K562 (cell line): ENCODE measurements around the gene HES6. TPM values are rescaled to one million over a fixed set of nuclear protein-coding genes. Genes with fewer than 3 reads are reported as not detected.

ENCODE experiments used
- RBFOX2 ChIP-seq: fragments of 200-400 bp; formaldehyde crosslinking; IDR thresholded peaks from 2 replicates; pipeline ENCODE4 v1.6.1; 2017; ENCODE audit warnings: low read depth, mild to moderate bottlenecking, low read length, moderate library complexity
- ZNF318 ChIP-seq, 2 experiments: fragments of 450-650 bp; IDR thresholded peaks; 2 replicates each; pipeline ENCODE4 v1.6.1; 2016; ENCODE audit warnings: mild to moderate bottlenecking in 2 of 2, borderline replicate concordance in 1 of 2, low read depth in 1 of 2, moderate library complexity in 1 of 2
- ZNF609 ChIP-seq: sonication (generic); formaldehyde crosslinking; IDR thresholded peaks from 2 replicates; pipeline ENCODE4 v1.8.1; 2023; ENCODE audit warnings: missing genetic modification reagents, mild to moderate bottlenecking, borderline replicate concordance
- polyA plus RNA-seq, 8 experiments: library from polyadenylated mRNA; depleted of rRNA in 4 of 8; stranded (reverse) in 5 of 8; unstranded in 3 of 8; fragments of >200 nt; fragmentation: Nextera tagmentation in 2 of 8; fragmentation: Illumina TruSeq in 1 of 8; extraction: Ambion mirVana in 2 of 8; extraction: Trizol in 1 of 8; gene quantifications; 2 replicates each; pipeline versions ENCODE4 v1.2.1 to v1.2.3, GENCODE V29; 2011 to 2014; ENCODE audit warnings: inconsistent platforms in 1 of 8, missing spikeins in 1 of 8
- total RNA-seq, 7 experiments: library from RNA; depleted of rRNA in 6 of 7; stranded (reverse); fragments of >200 nt in 6 of 7; fragmentation: Illumina TruSeq in 2 of 7; extraction: Trizol in 2 of 7; gene quantifications; 2 replicates each; pipeline versions ENCODE4 v1.2.1 to v1.2.3, GENCODE V29; 2011 to 2021; ENCODE audit warnings: low replicate concordance in 1 of 7

HES6 gene
- total and polyA plus RNA-seq, 9 of the 15 experiments (the other 6 are each of a cell fraction or from before 2014, with no cell fraction given), result 6.2 to 133 (median 29.2) TPM

GRCh38 chr2:238265605-238266004 lies 25.8 kb upstream of the HES6 start (continued):
- TF ChIP-seq ZNF318 (IDR thresholded peaks at IDR 0.05; ENCODE audit: borderline replicate concordance in 1 of 2, low read depth in 1 of 2) (no peak), ZNF609 (CRISPR knock-in tag) (no peak), RBFOX2 (no peak)
